AG09309 (cell line): ENCODE results near the gene ADTRP.

Experiments used
- DNase-seq: peaks from one replicate; pipeline ENCODE4 v3.0.0-alpha.2; 2010; ENCODE audit warnings: low read depth
- H3K4me3 ChIP-seq: 2 replicates; pipeline ENCODE4 v1.5.1; 2011; ENCODE audit warnings: mild to moderate bottlenecking, low read depth, low read length, moderate library complexity; ENCODE audit not compliant: control insufficient read depth
- TF ChIP-seq, protein P1 (sequence below): IDR thresholded peaks from 2 replicates; pipeline ENCODE4 v1.5.1; 2011; ENCODE audit warnings: mild to moderate bottlenecking, low read depth, low read length, inconsistent platforms; ENCODE audit not compliant: insufficient read depth, control insufficient read depth; ENCODE audit errors: missing control alignments

The ADTRP gene

GRCh38 chr6:11714798-11715285, 63.8 kb downstream of the ADTRP start:
- TF ChIP-seq, protein P1, sequence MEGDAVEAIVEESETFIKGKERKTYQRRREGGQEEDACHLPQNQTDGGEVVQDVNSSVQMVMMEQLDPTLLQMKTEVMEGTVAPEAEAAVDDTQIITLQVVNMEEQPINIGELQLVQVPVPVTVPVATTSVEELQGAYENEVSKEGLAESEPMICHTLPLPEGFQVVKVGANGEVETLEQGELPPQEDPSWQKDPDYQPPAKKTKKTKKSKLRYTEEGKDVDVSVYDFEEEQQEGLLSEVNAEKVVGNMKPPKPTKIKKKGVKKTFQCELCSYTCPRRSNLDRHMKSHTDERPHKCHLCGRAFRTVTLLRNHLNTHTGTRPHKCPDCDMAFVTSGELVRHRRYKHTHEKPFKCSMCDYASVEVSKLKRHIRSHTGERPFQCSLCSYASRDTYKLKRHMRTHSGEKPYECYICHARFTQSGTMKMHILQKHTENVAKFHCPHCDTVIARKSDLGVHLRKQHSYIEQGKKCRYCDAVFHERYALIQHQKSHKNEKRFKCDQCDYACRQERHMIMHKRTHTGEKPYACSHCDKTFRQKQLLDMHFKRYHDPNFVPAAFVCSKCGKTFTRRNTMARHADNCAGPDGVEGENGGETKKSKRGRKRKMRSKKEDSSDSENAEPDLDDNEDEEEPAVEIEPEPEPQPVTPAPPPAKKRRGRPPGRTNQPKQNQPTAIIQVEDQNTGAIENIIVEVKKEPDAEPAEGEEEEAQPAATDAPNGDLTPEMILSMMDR, result no peak
- no peak for DNase-seq
- no peak overlapping the region for H3K4me3 ChIP-seq

- TF ChIP-seq, protein P1, result no peak
- no peak overlapping the region for H3K4me3 ChIP-seq
- no peak for DNase-seq
Measured at GRCh38 chr6:11714116-11714797, 64.3 kb downstream of the ADTRP start.

DNA sequence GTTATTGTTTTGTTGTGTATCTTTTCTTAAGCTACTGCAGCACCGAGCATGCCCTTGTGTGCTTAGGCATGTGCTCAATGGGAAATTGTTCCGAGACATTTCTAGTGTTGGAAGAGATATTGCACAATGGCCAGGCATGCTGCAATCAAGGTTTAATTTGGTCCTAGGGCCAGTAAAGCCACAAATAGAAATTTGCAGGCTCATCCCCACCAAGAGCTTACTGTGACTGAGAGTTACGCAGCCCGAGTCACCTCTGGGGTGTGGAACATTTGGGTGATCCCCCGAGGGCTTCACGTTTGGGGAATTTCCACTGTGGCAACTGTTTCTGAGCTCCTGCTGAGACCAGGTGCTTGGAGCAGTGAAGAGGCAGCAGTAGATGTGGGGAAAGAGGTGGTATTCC, 65.8 kb downstream of the ADTRP start:
- TF ChIP-seq, protein P1, result no peak
- peak; percentile 43 for DNase-seq
- no peak overlapping the region for H3K4me3 ChIP-seq

- TF ChIP-seq, protein P1, result no peak
- DNase-seq, result no peak
- no peak overlapping the region for H3K4me3 ChIP-seq
Measured at GRCh38 chr6:11711984-11712711, 66.5 kb downstream of the ADTRP start.

- TF ChIP-seq, protein P1, result no peak
- no peak overlapping the region for H3K4me3 ChIP-seq
- DNase-seq, result no peak
Measured at GRCh38 chr6:11711003-11711983, 67.3 kb downstream of the ADTRP start.

DNA sequence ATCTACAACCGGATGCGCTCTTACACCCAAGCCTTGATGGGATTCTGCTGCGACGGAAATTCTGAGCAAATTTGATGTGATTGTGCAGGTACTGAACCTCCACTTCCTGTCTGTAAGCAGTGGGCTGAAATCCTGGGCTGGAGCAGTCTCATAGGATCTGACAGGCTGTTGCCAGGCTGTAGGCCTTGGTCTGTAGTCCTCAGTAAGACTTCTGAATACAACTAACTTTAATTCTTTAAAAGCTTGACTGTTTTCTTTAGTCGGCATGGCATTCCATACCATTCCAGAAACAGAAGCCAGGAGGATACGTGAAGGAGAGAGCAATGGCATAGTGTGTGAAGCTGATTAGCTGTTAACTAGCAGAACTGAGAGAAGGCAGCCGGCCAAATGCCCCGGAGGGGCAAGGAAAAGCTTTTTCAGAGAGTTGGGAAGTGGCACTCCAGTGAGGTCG, 68.3 kb downstream of the ADTRP start:
- TF ChIP-seq, protein P1, result no peak
- no peak overlapping the region for H3K4me3 ChIP-seq
- no peak for DNase-seq
